Adipose tissue (tissue), 3 donors: ENCODE results near the gene CDC14A. TPM values are rescaled to one million over a fixed set of nuclear protein-coding genes. Genes with fewer than 3 reads are reported as not detected.

Experiments
- H3K27ac ChIP-seq: one replicate; pipeline ENCODE4 v1.5.1; 2013; ENCODE audit warnings: low read depth, low read length
- WGBS, 3 donors: extraction: QIAGEN DNeasy Blood & Tissue Kit; methylation state at CpG; one replicate each; pipeline ENCODE4 v1.1.7; 2013; 5-methylcytosine and 5-hydroxymethylcytosine counted together
- polyA plus RNA-seq, 3 donors: library from polyadenylated mRNA; stranded (reverse); fragments of 200-250 nt; gene quantifications; one replicate each; pipeline ENCODE4 v1.2.3, GENCODE V29; 2013
- donor health status: healthy with polysubstance abuse.
- donor health status: Bipolar disorder and iron deficiency.
- donor health status: healthy.

Gene CDC14A
- polyA plus RNA-seq, 3 donors = 1.4 to 3.0 (median 2.3) TPM

GRCh38 chr1:100538913-100539835 is 186.9 kb downstream of the CDC14A start:
- no peak overlapping the region for H3K27ac ChIP-seq
- WGBS, 3 donors = 1% methylated on average over 85 to 105 of the region's 105 CpGs

GRCh38 chr1:100539836-100540536 is 187.7 kb downstream of the CDC14A start:
- 9 to 11% (median 10%) methylated on average over 46 to 57 of the region's 57 CpGs for WGBS, 3 donors
- H3K27ac ChIP-seq = no peak overlapping the region

GRCh38 chr1:100542285-100542684 is 190.0 kb downstream of the CDC14A start:
- no peak overlapping the region for H3K27ac ChIP-seq
- 92 to 98% (median 95%) methylated on average over 2 of the region's 2 CpGs for WGBS, 3 donors

GRCh38 chr1:100543640-100544039 is 191.3 kb downstream of the CDC14A start:
- H3K27ac ChIP-seq = no peak overlapping the region
- 62 to 80% (median 73%) methylated on average over 2 of the region's 2 CpGs for WGBS, 3 donors

GRCh38 chr1:100544791-100545190 is 192.5 kb downstream of the CDC14A start:
- 87 to 97% (median 94%) methylated on average over 4 of the region's 4 CpGs for WGBS, 3 donors
- H3K27ac ChIP-seq = no peak overlapping the region

- 80 to 98% (median 95%) methylated on average over 1 of the region's 1 CpG for WGBS, 3 donors
- no peak overlapping the region for H3K27ac ChIP-seq
These were observed 193.5 kb downstream of the CDC14A start for GRCh38 chr1:100545855-100546254.

- WGBS, 3 donors = 56 to 77% (median 68%) methylated on average over 2 of the region's 2 CpGs
- no peak overlapping the region for H3K27ac ChIP-seq
These were observed 199.7 kb downstream of the CDC14A start for GRCh38 chr1:100552031-100552430.

- H3K27ac ChIP-seq = no peak overlapping the region
These were observed 200.6 kb downstream of the CDC14A start for GRCh38 chr1:100552922-100553321.

GRCh38 chr1:100556181-100556580 is 203.9 kb downstream of the CDC14A start:
- WGBS, 3 donors = 45 to 77% (median 75%) methylated on average over 1 of the region's 1 CpG
- H3K27ac ChIP-seq = no peak overlapping the region

More at GRCh38 chr1:100552922-100553321, 200.6 kb downstream of the CDC14A start:
- 65 to 78% (median 70%) methylated on average over 2 of the region's 2 CpGs for WGBS, 3 donors

GRCh38 chr1:100556925-100557605 is 204.8 kb downstream of the CDC14A start:
- H3K27ac ChIP-seq = no peak overlapping the region
- 73 to 80% (median 75%) methylated on average over 3 of the region's 3 CpGs for WGBS, 3 donors

GRCh38 chr1:100557606-100557953 is 205.3 kb downstream of the CDC14A start:
- no peak overlapping the region for H3K27ac ChIP-seq

GRCh38 chr1:100565533-100565932 is 213.2 kb downstream of the CDC14A start:
- WGBS, 3 donors = 61 to 84% (median 69%) methylated on average over 3 of the region's 3 CpGs
- no peak overlapping the region for H3K27ac ChIP-seq

GRCh38 chr1:100565937-100566699 is 213.8 kb downstream of the CDC14A start:
- WGBS, 3 donors = 70 to 77% (median 72%) methylated on average over 5 of the region's 5 CpGs
- H3K27ac ChIP-seq = no peak overlapping the region

- 0 to 3% (median 0%) methylated on average over 1 of the region's 1 CpG for WGBS, 3 donors
- H3K27ac ChIP-seq = no peak overlapping the region
These were observed 214.8 kb downstream of the CDC14A start for GRCh38 chr1:100567062-100567461.

Other genes starting within 250 kb of the CDC14A start
- gene SASS6, start 219.6 kb upstream of the CDC14A start, polyA plus RNA-seq = 1 to 10 TPM in 1 of 3 donors, under 1 TPM in 2; 0.62 to 2.0 (median 0.94) TPM
- 1 to 10 TPM; 6.4 to 7.0 (median 6.7) TPM for gene TRMT13, start 219.3 kb upstream of the CDC14A start, polyA plus RNA-seq
- 1 to 10 TPM in 2 of 3 donors, under 1 TPM in 1; 0.35 to 1.1 (median 1.0) TPM for gene LRRC39, start 174.2 kb upstream of the CDC14A start, polyA plus RNA-seq
- gene DBT, start 102.7 kb upstream of the CDC14A start, polyA plus RNA-seq = 1 to 10 TPM; 4.4 to 5.8 (median 5.4) TPM
- gene RTCA, start 86.3 kb upstream of the CDC14A start, polyA plus RNA-seq = 10 to 100 TPM; 19.6 to 24.2 (median 20.9) TPM
- gene GPR88, start 185.6 kb downstream of the CDC14A start, polyA plus RNA-seq = under 1 TPM; 0.05 to 0.45 (median 0.16) TPM